Measurements from ENCODE around the gene CFAP91. TPM values are rescaled to one million over a fixed set of nuclear protein-coding genes. Genes with fewer than 3 reads are reported as not detected.

Gene CFAP91
- total and polyA plus RNA-seq, 4 donors = 0.23 to 1.3 (median 0.55) TPM

- TF ChIP-seq SP1 (IDR thresholded peaks at IDR 0.05) (no peak), MAX (IDR thresholded peaks at IDR 0.05) (no peak), FOXA1 (IDR thresholded peaks at IDR 0.05) (no peak), CTCF (IDR thresholded peaks at IDR 0.05; ENCODE audit: low read depth, low read length, missing input control) (no peak), FOXA2 (IDR thresholded peaks at IDR 0.05) (no peak), NR2F2 (IDR thresholded peaks at IDR 0.05) (no peak)
Measured at GRCh38 chr3:119733812-119734211, 31.0 kb downstream of the CFAP91 start (continued).

GRCh38 chr3:119738741-119739140 lies 35.9 kb downstream of the CFAP91 start:
- H3K4me3 ChIP-seq (ENCODE audit: low read depth in 1 of 3, low read length in 3 of 3) = no peak overlapping the region
- H3K27ac ChIP-seq (ENCODE audit: low read depth in 1 of 2, low read length in 2 of 2) = no peak overlapping the region
- H3K9me3 ChIP-seq (ENCODE audit: control insufficient read depth in 4 of 4, low read length in 3 of 4) = no peaks in the 10 kb centered on the region
- H3K9ac ChIP-seq (ENCODE audit: low read depth in 1 of 2, low read length in 2 of 2) = no peak overlapping the region
- TF ChIP-seq HNF4G (IDR thresholded peaks at IDR 0.05) = no peak
- no peak for TF ChIP-seq SP1 (IDR thresholded peaks at IDR 0.05)
- TF ChIP-seq ATF3 (IDR thresholded peaks at IDR 0.05) = no peak
- no peak for TF ChIP-seq JUND (IDR thresholded peaks at IDR 0.05)
- no peak for TF ChIP-seq MAX (IDR thresholded peaks at IDR 0.05)
- no peak for TF ChIP-seq TAF1 (conservative IDR thresholded peaks at IDR 0.05)
- no peak for TF ChIP-seq FOXA1 (IDR thresholded peaks at IDR 0.05)
- TF ChIP-seq GABPA (IDR thresholded peaks at IDR 0.05 in 1 of 2, conservative IDR thresholded peaks at IDR 0.05 in 1 of 2) = no peak
- no peak for TF ChIP-seq ZBTB33 (IDR thresholded peaks at IDR 0.05)
- TF ChIP-seq HNF4A (conservative IDR thresholded peaks at IDR 0.05) = no peak
- no peak for DNase-seq (ENCODE audit: low spot score)
- no peaks in the 10 kb centered on the region for H3K36me3 ChIP-seq (ENCODE audit: control insufficient read depth in 4 of 4, insufficient read depth in 3 of 4, low read depth in 1 of 4, low read length in 3 of 4)
- no peaks in the 10 kb centered on the region for H3K27me3 ChIP-seq (ENCODE audit: control insufficient read depth in 4 of 4, insufficient read depth in 4 of 4, low read length in 3 of 4)
- H3K4me1 ChIP-seq (ENCODE audit: control insufficient read depth in 4 of 4, insufficient read depth in 4 of 4, low read length in 3 of 4) = peaks cover 0 to 2% (median 0%) of the 10 kb centered on the region in 4 donors

- Histone ChIP-seq H3K4me1 (ENCODE audit: control insufficient read depth in 4 of 4, insufficient read depth in 4 of 4, low read length in 3 of 4) (peaks cover 0 to 2% (median 0%) of the 10 kb centered on the region in 4 donors), H3K27me3 (ENCODE audit: control insufficient read depth in 4 of 4, insufficient read depth in 4 of 4, low read length in 3 of 4) (no peaks in the 10 kb centered on the region), H3K9me3 (ENCODE audit: control insufficient read depth in 4 of 4, low read length in 3 of 4) (no peaks in the 10 kb centered on the region), H3K9ac (ENCODE audit: low read depth in 1 of 2, low read length in 2 of 2) (no peak overlapping the region), H3K36me3 (ENCODE audit: control insufficient read depth in 4 of 4, insufficient read depth in 3 of 4, low read depth in 1 of 4, low read length in 3 of 4) (no peaks in the 10 kb centered on the region), H3K27ac (ENCODE audit: low read depth in 1 of 2, low read length in 2 of 2) (no peak overlapping the region), H3K4me3 (ENCODE audit: low read depth in 1 of 3, low read length in 3 of 3) (no peak overlapping the region)
- TF ChIP-seq ZBTB33 (IDR thresholded peaks at IDR 0.05) (no peak), RXRA (IDR thresholded peaks at IDR 0.05) (no peak), GABPA (IDR thresholded peaks at IDR 0.05 in 1 of 2, conservative IDR thresholded peaks at IDR 0.05 in 1 of 2) (no peak), MAX (IDR thresholded peaks at IDR 0.05) (no peak), TAF1 (conservative IDR thresholded peaks at IDR 0.05) (no peak), REST (IDR thresholded peaks at IDR 0.05) (no peak), HNF4G (IDR thresholded peaks at IDR 0.05) (no peak), JUND (IDR thresholded peaks at IDR 0.05) (no peak), FOXA2 (IDR thresholded peaks at IDR 0.05) (no peak)
- no peak for DNase-seq (ENCODE audit: low spot score)
- 88% methylated on average over 5 of the region's 5 CpGs for WGBS
Measured at GRCh38 chr3:119741657-119742590, 39.1 kb downstream of the CFAP91 start.
